NCI-H187 treated with DMSO at 0.1 percent for 48 hours (cell line): ENCODE data around the gene CEP83.

Experiments
- DNase-seq: peaks from one replicate; lab custom pipeline; 2025; lab: John Stamatoyannopoulos, UW

Gene CEP83

DNA sequence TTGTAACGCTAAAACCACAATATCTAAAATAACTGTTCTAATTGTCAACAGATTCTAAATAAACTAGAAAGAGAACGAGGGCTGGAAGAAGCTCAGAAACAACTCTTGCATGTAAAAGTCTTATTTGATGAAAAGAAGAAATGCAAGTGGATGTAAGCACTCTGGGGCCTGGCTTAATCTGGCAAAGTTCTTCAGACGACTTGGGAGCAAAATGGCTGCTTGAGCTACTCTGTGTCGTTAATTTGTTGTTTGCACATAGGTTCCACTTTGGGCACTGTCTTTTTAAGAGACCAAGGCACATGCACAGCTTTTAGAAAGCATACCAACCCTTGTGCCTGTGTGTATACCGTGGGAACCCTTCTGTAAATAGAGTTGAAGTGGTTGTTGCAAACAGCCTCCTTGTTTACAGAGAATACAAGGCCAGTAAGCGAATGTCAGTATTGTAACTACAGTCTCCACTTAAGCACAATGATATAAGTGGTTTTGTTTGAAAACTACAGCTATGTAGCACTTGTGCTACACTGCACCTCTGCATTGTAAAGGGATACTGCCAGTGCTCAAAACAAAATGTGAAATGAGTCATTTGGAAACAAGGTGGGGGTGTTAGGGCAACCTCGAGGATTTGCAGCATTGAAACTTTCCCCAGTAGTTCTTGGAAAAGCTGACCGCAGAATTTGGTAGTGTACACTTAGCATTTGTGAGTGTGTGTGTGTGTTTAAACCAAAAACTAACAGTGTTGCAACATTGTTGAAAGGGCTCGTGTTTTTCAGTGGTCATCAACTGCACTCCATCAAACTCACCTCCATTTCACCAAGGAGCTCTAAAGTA is 154.3 kb downstream of the CEP83 start:
- DNase-seq, result no peak

- DNase-seq, result no peak
Observed at GRCh38 chr12:94304566-94305061, 155.1 kb downstream of the CEP83 start.

- no peak for DNase-seq
Observed at GRCh38 chr12:94304012-94304411, 155.7 kb downstream of the CEP83 start.

GRCh38 chr12:94299846-94300245 is 159.8 kb downstream of the CEP83 start:
- no peak for DNase-seq

- DNase-seq, result no peak
Observed at GRCh38 chr12:94297876-94298505, 161.7 kb downstream of the CEP83 start.

GRCh38 chr12:94297096-94297699 is 162.5 kb downstream of the CEP83 start:
- no peak for DNase-seq

DNA sequence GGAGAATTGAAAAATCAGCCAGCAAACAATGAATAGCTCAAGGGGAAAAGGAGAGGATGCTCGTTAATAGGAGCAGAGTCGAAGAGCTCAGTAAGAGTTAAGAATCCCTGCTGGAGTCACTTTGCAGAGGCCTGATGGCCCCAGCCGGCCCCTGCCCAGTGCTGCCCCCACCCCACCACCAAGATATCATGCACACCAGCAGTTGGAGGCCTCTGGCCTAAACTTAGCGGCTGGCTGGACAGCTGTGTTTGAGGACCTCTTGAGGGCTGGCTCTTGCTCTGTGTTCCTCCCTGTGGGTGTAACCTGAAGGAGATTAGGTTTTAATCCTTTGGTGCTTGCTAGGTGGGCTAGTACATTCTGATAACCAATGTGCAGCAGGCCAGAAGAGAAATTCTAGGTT is 169.3 kb downstream of the CEP83 start:
- DNase-seq, result no peak

DNA sequence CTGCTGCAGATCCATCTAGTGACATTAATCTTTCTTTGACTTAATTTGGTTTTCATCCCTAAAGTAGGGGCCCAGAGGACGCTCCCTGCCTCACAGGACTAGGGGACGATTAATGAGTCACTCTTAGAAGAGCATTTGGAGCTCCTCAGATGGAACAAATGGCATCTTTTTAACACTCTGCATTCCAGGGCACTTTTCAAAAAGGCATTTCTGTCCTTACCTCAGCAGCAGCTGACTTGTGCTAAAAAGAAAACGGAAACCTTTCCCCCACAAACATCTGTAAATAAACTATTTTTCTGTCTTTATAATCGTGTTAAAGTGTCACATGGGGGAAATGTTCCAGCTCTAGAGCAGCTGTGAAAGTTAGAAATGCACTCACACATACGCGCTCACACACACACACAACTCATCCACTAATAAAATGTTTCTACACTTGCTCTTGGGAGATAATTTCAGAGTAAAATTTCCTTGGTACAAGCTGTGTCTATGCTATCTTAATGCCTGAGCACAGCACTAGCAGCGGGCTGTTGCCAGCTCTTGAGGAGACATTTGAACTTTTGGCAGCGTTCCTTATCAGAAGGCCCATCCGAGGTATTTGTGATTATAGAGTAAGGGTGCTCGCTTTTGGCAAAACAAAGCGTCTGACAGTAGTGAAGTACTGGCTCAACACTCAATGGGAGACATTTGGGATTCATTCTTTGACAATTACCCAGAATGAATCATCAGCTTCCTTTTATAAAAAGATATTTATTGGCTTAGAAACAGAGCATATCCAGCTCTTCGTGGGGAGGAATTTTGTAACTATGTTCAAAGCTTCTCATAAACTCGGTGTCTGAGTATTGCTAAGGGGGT is 170.0 kb downstream of the CEP83 start:
- no peak for DNase-seq

GRCh38 chr12:94287245-94287628 is 172.4 kb downstream of the CEP83 start:
- DNase-seq, result no peak

- DNase-seq, result no peak
Observed at GRCh38 chr12:94286583-94287244, 173.0 kb downstream of the CEP83 start.

GRCh38 chr12:94285943-94286582 is 173.6 kb downstream of the CEP83 start:
- no peak for DNase-seq

DNA sequence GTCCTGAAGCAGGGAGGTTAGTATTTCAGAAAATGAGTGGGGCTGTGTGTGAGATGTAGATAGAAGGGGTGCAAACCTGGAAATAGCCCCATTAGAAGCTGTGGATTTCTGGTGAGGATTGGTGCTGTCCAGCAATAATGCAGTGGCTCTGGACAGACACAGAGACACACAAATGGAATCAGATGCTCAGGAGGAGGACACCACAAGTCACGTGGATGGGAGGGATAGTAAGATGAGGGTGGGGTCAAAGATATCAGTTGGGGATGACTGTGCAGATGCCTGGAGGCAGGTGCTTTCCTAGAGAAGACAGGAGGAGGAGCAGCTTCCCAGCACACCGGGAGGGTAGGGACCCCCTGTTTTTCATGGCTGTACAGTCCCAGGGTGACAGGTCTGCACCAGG is 174.8 kb downstream of the CEP83 start:
- DNase-seq, result no peak

GRCh38 chr12:94284046-94284445 is 175.6 kb downstream of the CEP83 start:
- no peak for DNase-seq

GRCh38 chr12:94282675-94283074 is 177.0 kb downstream of the CEP83 start:
- DNase-seq, result no peak

DNA sequence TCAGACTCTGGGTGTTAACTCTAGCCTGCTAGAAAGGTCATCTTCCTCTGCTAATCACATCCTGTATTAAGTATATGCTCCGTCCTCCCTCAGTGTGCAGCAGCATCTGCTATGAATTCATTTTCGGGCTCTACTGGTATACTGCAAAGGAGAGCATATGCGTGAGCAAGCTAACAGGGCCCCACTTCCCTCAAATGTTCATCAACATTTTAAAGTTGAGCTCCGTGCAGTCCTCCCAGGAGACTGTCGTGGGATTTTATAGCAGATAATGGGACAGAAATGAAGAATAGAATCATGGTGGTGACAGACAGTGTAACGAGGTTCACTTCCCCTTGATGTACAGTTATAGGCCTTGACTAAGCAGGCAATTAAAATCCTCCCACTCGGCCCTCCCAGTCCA is 179.6 kb downstream of the CEP83 start:
- no peak for DNase-seq

GRCh38 chr12:94277426-94278000 is 182.2 kb downstream of the CEP83 start:
- no peak for DNase-seq

GRCh38 chr12:94276725-94277124 is 182.9 kb downstream of the CEP83 start:
- no peak for DNase-seq

DNA sequence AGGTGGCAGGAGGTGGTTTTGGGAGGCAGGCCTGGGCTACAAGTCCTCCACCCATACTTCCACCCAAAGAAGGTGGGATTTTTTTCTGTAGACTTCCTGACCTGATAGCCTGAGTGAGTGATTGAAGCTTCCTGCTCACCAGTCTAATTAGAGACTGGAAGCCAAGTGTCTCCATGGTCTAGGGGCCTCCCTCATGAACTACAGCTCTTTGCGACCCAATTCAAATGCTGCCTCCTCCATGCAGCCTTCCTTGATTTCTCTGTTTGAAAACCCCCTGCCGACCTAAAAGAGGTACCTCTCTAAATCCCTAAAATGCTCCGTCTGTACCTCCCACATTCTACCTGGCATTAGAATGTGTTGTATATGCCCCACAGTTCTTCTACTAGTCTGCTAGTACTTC is 186.4 kb downstream of the CEP83 start:
- DNase-seq, result no peak

DNA sequence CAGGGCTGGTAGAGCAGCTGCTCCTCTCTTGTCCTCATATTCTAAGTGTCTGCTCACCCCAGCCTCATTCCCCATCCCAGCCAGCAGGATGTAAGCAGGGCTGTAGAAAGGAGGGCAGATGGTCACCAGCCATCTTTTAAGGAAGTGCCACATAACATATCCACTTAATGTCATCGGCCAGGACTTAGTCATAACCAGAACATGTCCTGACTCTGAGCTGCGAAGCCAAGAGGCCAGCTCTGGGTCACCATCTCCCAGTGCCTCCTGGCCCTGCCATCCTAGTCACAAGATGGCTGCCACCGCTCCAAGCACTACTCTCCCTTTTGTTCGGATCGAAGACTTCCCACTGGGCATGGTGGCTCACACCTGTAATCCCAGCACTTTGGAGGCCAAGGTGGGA is 187.4 kb downstream of the CEP83 start:
- DNase-seq, result no peak

GRCh38 chr12:94271351-94271750 is 188.3 kb downstream of the CEP83 start:
- DNase-seq, result no peak
